A549 (cell line): ENCODE results near the gene LAMB1.

Experiments
- BHLHE40 ChIP-seq: IDR thresholded peaks from 2 replicates; pipeline ENCODE4 v1.6.1; 2012; ENCODE audit warnings: low read depth, low read length, inconsistent platforms
- CBX8 ChIP-seq: fragments of 200-600 bp; sonication (generic); IDR thresholded peaks from 2 replicates; pipeline ENCODE4 v1.6.1; 2016
- CHD2 ChIP-seq: fragments of 150-350 bp; IDR thresholded peaks from 2 replicates; pipeline ENCODE4 v1.6.1; 2014; ENCODE audit warnings: low read length; ENCODE audit not compliant: partially characterized antibody
- CHD4 ChIP-seq: fragments of 200-600 bp; sonication (generic); IDR thresholded peaks from 2 replicates; pipeline ENCODE4 v1.6.1; 2016; ENCODE audit warnings: antibody characterized with exemption, mild to moderate bottlenecking, borderline replicate concordance
- EP300 ChIP-seq, 2 experiments: fragments of >200 bp; sonication (Bioruptor Twin); formaldehyde crosslinking; IDR thresholded peaks; 2 replicates in 1 of 2; 3 replicates in 1 of 2; pipeline ENCODE4 v1.6.1; 2016 to 2017
- HOXA7 ChIP-seq: fragments of 250-450 bp; sonication (Bioruptor Pico); IDR thresholded peaks from 2 replicates; pipeline ENCODE4 v1.5.0; 2020; ENCODE audit warnings: mild to moderate bottlenecking, moderate library complexity
- MYC ChIP-seq: IDR thresholded peaks from 2 replicates; pipeline ENCODE4 v1.6.1; 2012; ENCODE audit warnings: mild to moderate bottlenecking, inconsistent platforms, low read length, improper control_type of control experiment, borderline replicate concordance
- POLR2A ChIP-seq: IDR thresholded peaks from 2 replicates; pipeline ENCODE4 v1.6.1; 2012; ENCODE audit warnings: mild to moderate bottlenecking, low read length
- POLR2AphosphoS2 ChIP-seq: conservative IDR thresholded peaks from 2 replicates; pipeline ENCODE4 v1.6.1; 2012; ENCODE audit warnings: low read length, improper control_type of control experiment, inconsistent platforms
- RAD21 ChIP-seq, 2 experiments: fragments of >200 bp in 1 of 2; sonication (Bioruptor Twin) in 1 of 2; formaldehyde crosslinking in 1 of 2; IDR thresholded peaks in 1 of 2; conservative IDR thresholded peaks in 1 of 2; 2 replicates in 1 of 2; 3 replicates in 1 of 2; pipeline ENCODE4 v1.6.1; 2012 to 2018; ENCODE audit warnings: inconsistent platforms in 1 of 2
- ZNF302 ChIP-seq: fragments of 250-450 bp; sonication (Bioruptor Pico); IDR thresholded peaks from 2 replicates; pipeline ENCODE4 v1.9.0; 2021; ENCODE audit warnings: inconsistent platforms, mild to moderate bottlenecking, moderate library complexity
- TF ChIP-seq, protein P1 (sequence below): fragments of >200 bp; sonication (Bioruptor Twin); formaldehyde crosslinking; IDR thresholded peaks from 3 replicates; pipeline ENCODE4 v1.5.1; 2016

DNA sequence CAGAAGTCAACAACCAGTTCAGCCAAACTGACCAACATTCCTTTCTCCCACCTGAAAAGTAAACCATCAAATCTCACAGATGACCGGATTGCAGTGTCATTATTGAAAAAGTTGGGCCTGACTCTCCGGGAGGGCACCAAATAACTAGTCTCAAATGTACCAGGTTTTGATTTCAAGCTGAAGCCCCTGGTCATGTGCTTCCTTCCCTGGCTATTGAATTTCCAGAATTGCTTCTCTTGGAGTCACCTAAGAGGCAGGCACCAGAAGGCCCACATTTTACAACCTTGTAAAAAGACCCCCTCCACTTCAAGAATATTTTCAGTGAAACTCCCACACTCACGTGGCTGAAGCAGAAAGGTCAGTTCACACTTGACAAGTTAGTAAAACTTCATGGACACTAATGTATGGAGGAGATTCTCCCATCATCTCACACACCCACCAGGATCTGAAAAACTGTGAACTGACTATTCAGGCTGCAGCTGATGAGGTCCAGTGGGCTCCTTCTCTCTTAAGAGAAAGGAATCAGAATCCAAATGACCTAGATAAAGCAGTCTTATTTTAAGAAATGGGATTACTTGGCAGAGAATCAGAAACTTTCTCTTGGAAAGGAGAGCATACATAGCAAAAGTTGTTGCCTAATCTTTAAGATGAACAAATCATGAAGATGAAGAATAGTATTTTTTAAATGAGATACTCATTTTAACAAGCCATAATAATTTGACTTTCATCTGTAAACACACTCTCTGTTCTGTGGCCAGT lies 58.4 kb downstream of the LAMB1 start:
- TF ChIP-seq, protein P1, sequence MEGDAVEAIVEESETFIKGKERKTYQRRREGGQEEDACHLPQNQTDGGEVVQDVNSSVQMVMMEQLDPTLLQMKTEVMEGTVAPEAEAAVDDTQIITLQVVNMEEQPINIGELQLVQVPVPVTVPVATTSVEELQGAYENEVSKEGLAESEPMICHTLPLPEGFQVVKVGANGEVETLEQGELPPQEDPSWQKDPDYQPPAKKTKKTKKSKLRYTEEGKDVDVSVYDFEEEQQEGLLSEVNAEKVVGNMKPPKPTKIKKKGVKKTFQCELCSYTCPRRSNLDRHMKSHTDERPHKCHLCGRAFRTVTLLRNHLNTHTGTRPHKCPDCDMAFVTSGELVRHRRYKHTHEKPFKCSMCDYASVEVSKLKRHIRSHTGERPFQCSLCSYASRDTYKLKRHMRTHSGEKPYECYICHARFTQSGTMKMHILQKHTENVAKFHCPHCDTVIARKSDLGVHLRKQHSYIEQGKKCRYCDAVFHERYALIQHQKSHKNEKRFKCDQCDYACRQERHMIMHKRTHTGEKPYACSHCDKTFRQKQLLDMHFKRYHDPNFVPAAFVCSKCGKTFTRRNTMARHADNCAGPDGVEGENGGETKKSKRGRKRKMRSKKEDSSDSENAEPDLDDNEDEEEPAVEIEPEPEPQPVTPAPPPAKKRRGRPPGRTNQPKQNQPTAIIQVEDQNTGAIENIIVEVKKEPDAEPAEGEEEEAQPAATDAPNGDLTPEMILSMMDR = no peak
- TF ChIP-seq MYC (no peak), BHLHE40 (no peak), POLR2AphosphoS2 (no peak), CHD2 (no peak), CBX8 (no peak), CHD4 (no peak), POLR2A (no peak), ZNF302 (CRISPR knock-in tag) (no peak), RAD21 (conservative IDR thresholded peaks at IDR 0.05 in 1 of 2, IDR thresholded peaks at IDR 0.05 in 1 of 2) (no peak), HOXA7 (CRISPR knock-in tag) (no peak), EP300 (IDR thresholded peaks at IDR 0.05) (no peak)
